Karpas-422 (cell line): Measurements from ENCODE around the gene SH3GL2. TPM values are rescaled to one million over a fixed set of nuclear protein-coding genes. Genes with fewer than 3 reads are reported as not detected.

ENCODE experiments used
- DNase-seq: peaks from one replicate; pipeline ENCODE4 v3.0.0-alpha.2; 2015
- H2AFZ ChIP-seq: fragments of 200-600 bp; sonication (generic); 2 replicates; pipeline ENCODE4 v1.6.1; 2014; ENCODE audit warnings: antibody characterized with exemption, low read length, mixed read lengths
- H3K27ac ChIP-seq: fragments of 200-600 bp; sonication (generic); 2 replicates; pipeline ENCODE4 v1.5.1; 2014; ENCODE audit warnings: mild to moderate bottlenecking, low read length, moderate library complexity
- H3K27me3 ChIP-seq: fragments of 200-600 bp; sonication (generic); 2 replicates; pipeline ENCODE4 v1.6.1; 2014; ENCODE audit warnings: low read length, mixed read lengths
- H3K36me3 ChIP-seq: fragments of 200-600 bp; sonication (generic); 2 replicates; pipeline ENCODE4 v1.6.1; 2014; ENCODE audit warnings: low read length, mixed read lengths; ENCODE audit not compliant: insufficient read depth
- H3K4me1 ChIP-seq: fragments of 200-600 bp; sonication (generic); 2 replicates; pipeline ENCODE4 v1.6.1; 2014; ENCODE audit warnings: mild to moderate bottlenecking, low read length, mixed read lengths
- H3K4me2 ChIP-seq: fragments of 200-600 bp; sonication (generic); 2 replicates; pipeline ENCODE4 v1.6.1; 2014; ENCODE audit warnings: low read length, low read depth, mild to moderate bottlenecking; ENCODE audit not compliant: poor library complexity, severe bottlenecking
- H3K4me3 ChIP-seq: fragments of 200-600 bp; sonication (generic); 2 replicates; pipeline ENCODE4 v1.5.1; 2014; ENCODE audit warnings: mild to moderate bottlenecking, antibody characterized with exemption, low read length, mixed read lengths
- H3K79me2 ChIP-seq: fragments of 200-600 bp; sonication (generic); 2 replicates; pipeline ENCODE4 v1.6.1; 2014; ENCODE audit warnings: mild to moderate bottlenecking, low read length, mixed read lengths
- H3K9ac ChIP-seq: fragments of 200-600 bp; sonication (generic); 2 replicates; pipeline ENCODE4 v1.6.0; 2014; ENCODE audit warnings: low read length
- H3K9me2 ChIP-seq: fragments of 200-600 bp; sonication (generic), shearing (Covaris generic); replicated peaks from 2 replicates; pipeline ENCODE4 v1.6.0; 2014; ENCODE audit warnings: mild to moderate bottlenecking, low read length, moderate library complexity; ENCODE audit not compliant: insufficient read depth
- H3K9me3 ChIP-seq: fragments of 300-700, 200-600 bp; sonication (generic); 2 replicates; pipeline ENCODE4 v1.6.1; 2014; ENCODE audit warnings: low read length, mixed read lengths
- H4K20me1 ChIP-seq: fragments of 200-600 bp; sonication (generic); 2 replicates; pipeline ENCODE4 v1.6.1; 2014; ENCODE audit warnings: mild to moderate bottlenecking, antibody characterized with exemption, low read length, low read depth; ENCODE audit not compliant: insufficient read depth
- total RNA-seq: library from RNA; depleted of rRNA; stranded (reverse); fragments of >200 nt; shearing (Covaris generic); gene quantifications from 2 replicates; pipeline ENCODE4 v1.2.3, GENCODE V29; 2014; ENCODE audit warnings: low replicate concordance

The SH3GL2 gene
- total RNA-seq, 1 experiment from 2014 or later = not detected

DNA sequence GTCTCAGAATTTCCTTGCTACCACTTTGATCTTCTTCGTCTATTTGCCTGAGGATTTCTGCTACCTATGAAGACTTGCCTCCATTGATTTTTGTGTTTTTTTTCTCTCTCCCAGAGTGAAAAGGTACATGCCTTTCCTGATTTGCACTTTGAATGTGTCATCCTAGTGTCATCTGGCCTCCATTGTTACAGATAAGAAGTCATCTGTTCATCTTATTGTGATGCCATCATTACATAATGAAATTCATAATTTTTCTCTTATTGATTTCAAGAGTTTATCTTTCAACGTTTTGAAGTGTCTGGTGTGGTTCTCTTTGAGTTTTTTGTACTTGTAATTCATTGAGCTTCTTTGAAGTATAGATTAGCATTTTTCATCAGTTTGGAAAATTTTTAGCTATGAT lies 144.8 kb downstream of the SH3GL2 start:
- Histone ChIP-seq H3K36me3 (no peaks in the 10 kb centered on the region), H3K4me1 (no peaks in the 10 kb centered on the region), H4K20me1 (no peaks in the 10 kb centered on the region), H3K79me2 (no peaks in the 10 kb centered on the region), H2AFZ (no peak overlapping the region), H3K9me3 (no peaks in the 10 kb centered on the region), H3K27me3 (no peaks in the 10 kb centered on the region), H3K27ac (no peak overlapping the region), H3K4me3 (no peak overlapping the region), H3K9ac (no peak overlapping the region), H3K9me2 (no peaks in the 10 kb centered on the region), H3K4me2 (no peak overlapping the region)
- DNase-seq = no peak

- no peaks in the 10 kb centered on the region for H3K4me1 ChIP-seq
- no peaks in the 10 kb centered on the region for H3K9me3 ChIP-seq
- H3K9ac ChIP-seq = no peak overlapping the region
- no peaks in the 10 kb centered on the region for H3K27me3 ChIP-seq
- no peak overlapping the region for H3K27ac ChIP-seq
- no peak overlapping the region for H2AFZ ChIP-seq
- no peaks in the 10 kb centered on the region for H3K36me3 ChIP-seq
- no peaks in the 10 kb centered on the region for H4K20me1 ChIP-seq
- H3K9me2 ChIP-seq = no peaks in the 10 kb centered on the region
- no peak overlapping the region for H3K4me2 ChIP-seq
- no peak for DNase-seq
- no peaks in the 10 kb centered on the region for H3K79me2 ChIP-seq
- H3K4me3 ChIP-seq = no peak overlapping the region
These were observed 146.6 kb downstream of the SH3GL2 start for GRCh38 chr9:17725399-17726010.

DNA sequence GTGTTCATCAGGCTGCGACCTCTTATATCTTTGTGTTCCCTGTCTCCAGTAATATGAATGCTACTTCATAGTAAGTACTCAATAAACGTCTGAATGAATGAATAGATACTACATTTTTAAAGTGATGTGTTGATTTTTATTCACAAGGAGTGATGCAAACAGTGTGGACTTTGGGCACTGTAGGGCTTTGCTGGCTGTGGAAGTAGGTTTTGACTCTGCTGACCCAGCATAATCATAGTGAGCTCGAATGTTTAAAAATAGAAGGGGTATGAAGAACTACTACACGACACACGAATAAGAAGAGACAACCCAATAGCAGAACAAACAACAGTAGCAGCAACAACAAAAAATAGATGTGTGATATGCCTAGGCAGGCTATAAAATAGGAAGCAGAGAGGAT lies 147.4 kb downstream of the SH3GL2 start:
- no peak overlapping the region for H2AFZ ChIP-seq
- no peaks in the 10 kb centered on the region for H3K27me3 ChIP-seq
- no peak overlapping the region for H3K27ac ChIP-seq
- no peaks in the 10 kb centered on the region for H3K36me3 ChIP-seq
- no peak overlapping the region for H3K9ac ChIP-seq
- H3K9me3 ChIP-seq = no peaks in the 10 kb centered on the region
- H4K20me1 ChIP-seq = no peaks in the 10 kb centered on the region
- H3K79me2 ChIP-seq = no peaks in the 10 kb centered on the region
- no peak overlapping the region for H3K4me2 ChIP-seq
- no peak overlapping the region for H3K4me3 ChIP-seq
- DNase-seq = no peak
- no peaks in the 10 kb centered on the region for H3K4me1 ChIP-seq
- no peaks in the 10 kb centered on the region for H3K9me2 ChIP-seq

DNA sequence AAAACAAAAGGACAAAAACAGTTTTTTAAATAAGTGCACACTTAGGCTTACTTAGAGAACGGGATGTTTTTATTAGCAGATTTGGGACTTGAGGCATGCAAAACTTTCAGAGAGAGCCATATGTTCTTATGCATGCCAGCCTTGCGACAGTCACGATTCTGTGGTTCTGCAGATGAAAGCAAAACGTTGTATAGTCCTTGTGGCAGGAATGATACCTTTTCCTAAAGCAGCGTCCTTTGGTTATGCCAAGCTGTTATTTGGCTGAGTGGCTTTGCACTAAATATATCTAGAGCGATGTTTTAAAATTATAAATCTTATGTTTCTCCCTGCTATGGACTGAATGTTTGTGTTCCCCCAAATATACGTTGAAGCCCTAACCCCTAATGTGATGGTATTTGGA lies 152.0 kb downstream of the SH3GL2 start:
- no peaks in the 10 kb centered on the region for H4K20me1 ChIP-seq
- H2AFZ ChIP-seq = no peak overlapping the region
- no peaks in the 10 kb centered on the region for H3K27me3 ChIP-seq
- H3K79me2 ChIP-seq = no peaks in the 10 kb centered on the region
- no peaks in the 10 kb centered on the region for H3K9me3 ChIP-seq
- H3K27ac ChIP-seq = no peak overlapping the region
- no peak overlapping the region for H3K4me2 ChIP-seq
- H3K4me1 ChIP-seq = no peaks in the 10 kb centered on the region
- no peak overlapping the region for H3K9ac ChIP-seq
- DNase-seq = no peak
- no peaks in the 10 kb centered on the region for H3K36me3 ChIP-seq
- no peaks in the 10 kb centered on the region for H3K9me2 ChIP-seq
- H3K4me3 ChIP-seq = no peak overlapping the region

- no peaks in the 10 kb centered on the region for H3K4me1 ChIP-seq
- no peaks in the 10 kb centered on the region for H4K20me1 ChIP-seq
These were observed 152.4 kb downstream of the SH3GL2 start for GRCh38 chr9:17731308-17731707.

GRCh38 chr9:17734674-17735073 lies 155.8 kb downstream of the SH3GL2 start:
- Histone ChIP-seq H3K4me3 (no peak overlapping the region), H2AFZ (no peak overlapping the region), H3K27me3 (no peaks in the 10 kb centered on the region), H3K4me1 (no peaks in the 10 kb centered on the region), H3K9ac (no peak overlapping the region), H3K9me2 (no peaks in the 10 kb centered on the region), H4K20me1 (no peaks in the 10 kb centered on the region), H3K27ac (no peak overlapping the region), H3K79me2 (no peaks in the 10 kb centered on the region), H3K36me3 (no peaks in the 10 kb centered on the region), H3K4me2 (no peak overlapping the region), H3K9me3 (no peaks in the 10 kb centered on the region)
- DNase-seq = no peak

More at GRCh38 chr9:17731308-17731707, 152.4 kb downstream of the SH3GL2 start:
- H3K9me2 ChIP-seq = no peaks in the 10 kb centered on the region
- H3K4me2 ChIP-seq = no peak overlapping the region
- no peaks in the 10 kb centered on the region for H3K27me3 ChIP-seq
- no peak for DNase-seq
- H3K36me3 ChIP-seq = no peaks in the 10 kb centered on the region
- H3K4me3 ChIP-seq = no peak overlapping the region
- H3K79me2 ChIP-seq = no peaks in the 10 kb centered on the region
- H3K9me3 ChIP-seq = no peaks in the 10 kb centered on the region
- H3K27ac ChIP-seq = no peak overlapping the region
- no peak overlapping the region for H3K9ac ChIP-seq
- no peak overlapping the region for H2AFZ ChIP-seq

DNA sequence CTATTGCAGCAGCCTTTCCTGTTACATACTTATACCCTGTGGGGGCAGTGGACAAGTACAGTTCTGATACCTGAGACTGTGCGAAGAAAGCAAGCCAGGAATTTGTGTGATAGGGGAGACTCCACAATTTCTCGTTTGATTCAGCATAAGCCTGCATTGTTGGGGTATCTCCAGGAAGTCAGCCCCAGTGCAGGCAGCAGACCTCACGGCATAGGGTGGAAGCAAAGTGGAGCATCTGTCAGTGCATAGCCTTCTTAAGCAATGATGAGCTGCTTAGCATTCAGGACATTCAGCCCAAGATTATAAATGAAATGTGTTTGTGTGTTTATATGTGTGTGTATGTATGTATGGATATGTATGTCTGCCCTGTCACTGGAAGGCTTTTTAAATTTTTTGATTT lies 157.0 kb downstream of the SH3GL2 start:
- H3K9ac ChIP-seq = no peak overlapping the region
- no peak overlapping the region for H3K4me2 ChIP-seq
- H3K9me3 ChIP-seq = no peaks in the 10 kb centered on the region
- no peaks in the 10 kb centered on the region for H3K36me3 ChIP-seq
- no peak overlapping the region for H3K27ac ChIP-seq
- no peaks in the 10 kb centered on the region for H3K79me2 ChIP-seq
- H3K27me3 ChIP-seq = no peaks in the 10 kb centered on the region
- H4K20me1 ChIP-seq = no peaks in the 10 kb centered on the region
- no peak for DNase-seq
- H2AFZ ChIP-seq = no peak overlapping the region
- H3K9me2 ChIP-seq = no peaks in the 10 kb centered on the region
- no peaks in the 10 kb centered on the region for H3K4me1 ChIP-seq
- H3K4me3 ChIP-seq = no peak overlapping the region

DNA sequence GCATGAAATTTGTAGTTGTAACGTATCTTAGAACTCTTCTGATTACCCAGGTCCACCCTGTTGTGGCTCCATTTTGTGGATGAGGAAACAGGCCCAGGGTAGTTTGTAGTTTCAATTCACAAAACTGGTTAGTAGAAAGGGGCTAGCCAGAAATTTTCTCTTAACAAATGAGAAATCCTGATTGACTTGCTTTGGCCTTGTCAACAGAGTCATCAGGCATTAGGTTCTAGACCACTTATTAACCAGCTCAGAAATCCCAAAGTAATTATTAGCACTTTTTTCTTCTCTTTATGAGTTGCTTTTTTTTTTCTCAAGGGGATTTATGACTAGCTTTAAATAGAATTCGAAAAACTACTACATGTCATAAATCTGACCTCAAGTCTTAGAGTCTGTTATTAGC lies 160.2 kb downstream of the SH3GL2 start:
- H3K4me3 ChIP-seq = no peak overlapping the region
- no peaks in the 10 kb centered on the region for H4K20me1 ChIP-seq
- no peaks in the 10 kb centered on the region for H3K36me3 ChIP-seq
- no peak overlapping the region for H2AFZ ChIP-seq
- H3K79me2 ChIP-seq = no peaks in the 10 kb centered on the region
- H3K9ac ChIP-seq = no peak overlapping the region
- DNase-seq = no peak
- no peaks in the 10 kb centered on the region for H3K4me1 ChIP-seq
- no peaks in the 10 kb centered on the region for H3K9me2 ChIP-seq
- H3K9me3 ChIP-seq = no peaks in the 10 kb centered on the region
- no peak overlapping the region for H3K27ac ChIP-seq
- no peaks in the 10 kb centered on the region for H3K27me3 ChIP-seq
- H3K4me2 ChIP-seq = no peak overlapping the region

- no peak overlapping the region for H3K9ac ChIP-seq
- H3K9me3 ChIP-seq = no peaks in the 10 kb centered on the region
- H3K4me3 ChIP-seq = no peak overlapping the region
- no peaks in the 10 kb centered on the region for H3K27me3 ChIP-seq
- H3K4me1 ChIP-seq = no peaks in the 10 kb centered on the region
- H3K27ac ChIP-seq = no peak overlapping the region
- no peaks in the 10 kb centered on the region for H3K36me3 ChIP-seq
- no peaks in the 10 kb centered on the region for H4K20me1 ChIP-seq
- no peak overlapping the region for H3K4me2 ChIP-seq
- no peak for DNase-seq
- no peak overlapping the region for H2AFZ ChIP-seq
- H3K79me2 ChIP-seq = no peaks in the 10 kb centered on the region
- H3K9me2 ChIP-seq = no peaks in the 10 kb centered on the region
These were observed 160.9 kb downstream of the SH3GL2 start for GRCh38 chr9:17739736-17740135.
